ENCODE data around the gene TREML2.

TREML2 gene

DNA sequence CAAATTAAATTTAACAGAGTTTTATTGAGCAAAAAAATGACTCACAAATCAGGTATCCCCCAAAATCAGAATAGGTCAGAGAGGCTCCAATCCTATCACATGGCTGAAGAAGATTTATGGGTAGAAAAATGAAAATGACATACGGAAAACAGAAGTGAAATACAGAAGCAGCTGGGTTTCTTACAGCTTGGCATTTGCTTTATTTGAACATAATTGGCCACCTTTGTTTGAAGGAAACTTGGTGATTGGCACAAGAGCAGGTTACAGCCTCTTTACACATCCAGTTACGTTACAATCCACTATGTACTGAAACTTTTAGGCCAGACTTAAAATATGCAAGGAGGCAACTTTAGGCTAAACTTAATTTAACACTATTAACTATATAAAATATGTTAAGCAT lies 26.3 kb downstream of the TREML2 start:
- no peak for DNase-seq

DNA sequence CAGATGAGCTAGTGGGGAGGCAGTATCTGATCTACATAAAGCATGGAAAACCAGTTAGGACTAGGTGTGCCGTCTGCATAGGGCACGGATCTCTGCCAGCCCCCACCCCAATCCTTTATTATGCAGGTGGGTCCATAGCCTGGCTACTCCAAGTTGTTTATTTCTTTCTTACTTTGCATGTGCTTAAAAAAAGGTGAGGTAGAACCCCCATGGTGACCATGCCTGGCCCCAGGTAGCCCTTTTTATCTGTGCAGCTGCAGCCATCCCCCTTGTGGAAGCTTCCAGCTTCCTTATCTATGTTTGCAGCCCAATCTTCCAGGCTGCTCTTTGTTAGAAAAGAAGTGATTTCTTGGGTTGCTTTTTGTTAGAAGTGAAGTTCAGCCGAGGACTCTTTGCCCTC lies 29.0 kb downstream of the TREML2 start:
- DNase-seq, result no peak

DNA sequence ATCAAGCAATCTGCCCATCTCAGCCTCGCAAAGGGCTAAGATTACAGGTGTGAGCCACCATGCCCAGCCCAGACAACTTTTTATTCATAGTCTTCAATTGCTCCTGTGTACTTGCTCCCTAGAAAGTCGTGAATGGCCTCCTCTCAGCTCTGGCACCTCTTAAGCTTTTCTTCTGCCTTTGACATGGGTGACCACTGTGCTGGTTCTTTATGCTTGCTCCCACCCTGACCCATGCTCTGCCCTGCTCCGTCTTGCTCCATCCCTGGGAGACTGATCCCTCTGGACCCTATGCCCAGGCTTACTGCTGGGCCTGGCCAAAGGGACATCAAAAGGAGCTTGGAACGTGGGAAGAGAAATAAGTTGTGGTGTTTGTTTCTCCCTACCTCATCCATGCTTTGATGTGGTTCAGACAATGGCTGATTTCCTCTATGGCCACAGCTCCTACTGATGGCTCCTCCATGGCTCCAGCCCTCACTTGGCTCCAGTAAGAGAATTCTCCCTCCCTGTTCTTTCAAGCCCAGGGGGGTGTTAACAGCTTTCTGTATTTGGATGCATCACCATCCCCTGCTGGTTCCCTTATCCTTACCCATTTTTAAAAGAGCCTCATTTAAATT lies 30.3 kb downstream of the TREML2 start:
- DNase-seq, result no peak

DNA sequence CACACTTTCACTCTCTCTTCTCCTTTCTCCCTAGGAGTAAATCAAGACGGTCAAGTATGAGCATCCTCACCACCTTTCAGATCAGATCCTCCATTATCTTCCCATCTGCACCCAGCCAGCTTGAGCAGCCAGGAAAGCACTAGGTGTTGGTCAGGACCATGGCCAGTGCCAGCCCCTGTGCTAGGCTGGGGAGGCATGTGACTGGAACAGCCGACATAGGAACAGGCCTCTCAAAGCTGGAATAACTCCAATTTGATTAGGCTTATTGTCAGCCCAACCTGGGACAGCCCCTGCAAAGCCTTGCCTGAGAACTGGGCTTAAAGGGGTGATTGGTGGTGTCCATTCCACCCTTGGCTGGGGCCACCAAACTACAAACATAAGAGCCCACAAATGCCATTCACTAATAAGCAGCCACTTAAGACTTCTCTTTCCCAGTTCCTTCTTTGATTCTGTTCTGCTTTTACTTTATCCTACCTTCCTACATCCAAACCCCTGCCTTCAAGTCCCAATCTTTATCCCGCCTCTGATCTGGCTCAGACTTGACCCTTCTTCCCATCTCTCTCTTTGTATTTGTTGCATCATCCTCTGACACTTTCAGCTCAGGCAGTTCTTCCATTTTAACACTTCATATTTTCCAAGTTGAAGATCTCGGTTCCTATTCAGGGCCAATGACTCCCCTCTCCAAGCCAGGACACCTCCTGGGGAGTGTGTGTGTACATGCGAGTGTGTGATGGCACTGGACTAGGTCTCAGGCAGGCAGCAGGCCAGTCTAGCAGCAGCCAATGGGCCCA lies 33.6 kb downstream of the TREML2 start:
- DNase-seq, result no peak

DNA sequence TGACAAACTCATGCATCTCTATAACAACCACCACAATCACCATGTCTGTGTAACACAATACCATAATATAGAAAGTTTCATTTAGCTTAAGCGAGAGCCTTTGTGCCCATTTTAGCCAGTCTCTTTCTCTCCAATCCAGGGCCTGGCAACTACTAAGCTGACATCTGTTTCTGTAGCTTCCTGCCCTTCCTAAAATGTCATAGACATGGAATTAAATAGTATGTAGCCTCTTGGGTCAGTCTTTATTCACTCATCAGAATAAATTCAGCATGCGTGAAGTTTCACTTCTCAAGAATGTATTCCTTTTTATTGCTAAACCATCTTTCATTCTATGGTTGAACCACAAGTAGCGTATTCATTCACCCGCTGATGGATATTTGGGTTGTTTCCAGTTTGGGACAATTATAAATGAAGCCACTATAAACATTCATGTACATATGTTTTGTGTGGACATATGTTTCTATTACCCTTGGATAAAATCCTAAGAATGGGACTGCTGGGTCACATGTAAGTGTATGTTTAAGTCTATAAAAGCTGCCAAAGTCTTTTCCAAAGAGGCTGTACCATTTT lies 36.3 kb downstream of the TREML2 start:
- no peak for DNase-seq

DNA sequence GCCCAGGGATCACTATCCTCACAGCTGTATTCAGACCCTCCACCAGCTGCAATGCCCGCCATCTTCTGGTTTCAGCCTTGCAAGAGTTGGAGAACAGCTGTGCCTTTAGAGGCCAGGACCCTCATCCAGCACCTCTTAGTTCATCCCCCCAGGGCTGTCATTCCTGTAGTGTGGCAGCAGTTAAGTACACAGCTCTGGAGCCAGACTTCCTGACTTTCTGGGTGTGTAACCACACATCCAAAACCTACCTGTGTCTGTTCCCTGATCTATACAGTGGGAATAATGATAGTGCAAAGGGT lies 37.6 kb downstream of the TREML2 start:
- no peak for DNase-seq

DNA sequence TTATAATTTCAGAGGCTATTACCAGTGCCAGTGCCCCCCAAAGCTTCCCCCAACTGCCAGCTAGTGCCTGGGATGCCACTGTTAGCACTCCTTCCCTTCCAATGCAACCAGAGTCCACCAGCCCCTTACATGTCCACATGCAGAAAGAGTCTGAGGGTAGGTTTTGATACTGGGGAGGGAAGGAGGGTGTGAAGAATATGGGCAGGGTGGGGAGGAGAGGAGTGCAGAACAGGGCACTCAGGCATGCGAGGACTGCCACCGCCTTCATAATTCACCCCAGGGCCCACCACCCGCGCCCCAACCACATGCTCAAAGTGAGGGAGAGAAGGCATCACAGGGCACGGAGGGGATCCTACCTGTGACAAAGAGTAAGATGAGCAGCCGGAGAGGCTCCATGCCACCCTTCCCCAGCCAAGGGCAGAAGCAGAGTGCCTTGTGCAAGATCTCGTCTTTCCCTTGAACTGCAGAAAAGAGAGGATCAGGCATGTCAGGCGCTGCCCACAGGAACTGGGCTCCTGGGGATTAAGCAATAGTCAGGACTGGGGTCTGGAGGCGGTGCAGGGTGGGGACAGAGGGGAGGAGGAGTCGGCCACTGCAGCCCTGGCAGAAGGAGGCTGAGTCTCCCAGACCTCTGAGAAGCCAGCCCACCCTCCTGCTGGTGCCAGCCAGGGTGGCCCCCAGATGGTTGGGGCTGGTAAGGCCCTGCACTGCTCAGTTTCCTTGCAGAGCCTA lies 38.1 kb downstream of the TREML2 start, which contains the start of gene TREM2:
TSS of gene TREM2 (minus strand) at position 430 of the 732 bp plus-strand sequence. CDS start at position 396, 34 bp downstream.
- no peak for DNase-seq

DNA sequence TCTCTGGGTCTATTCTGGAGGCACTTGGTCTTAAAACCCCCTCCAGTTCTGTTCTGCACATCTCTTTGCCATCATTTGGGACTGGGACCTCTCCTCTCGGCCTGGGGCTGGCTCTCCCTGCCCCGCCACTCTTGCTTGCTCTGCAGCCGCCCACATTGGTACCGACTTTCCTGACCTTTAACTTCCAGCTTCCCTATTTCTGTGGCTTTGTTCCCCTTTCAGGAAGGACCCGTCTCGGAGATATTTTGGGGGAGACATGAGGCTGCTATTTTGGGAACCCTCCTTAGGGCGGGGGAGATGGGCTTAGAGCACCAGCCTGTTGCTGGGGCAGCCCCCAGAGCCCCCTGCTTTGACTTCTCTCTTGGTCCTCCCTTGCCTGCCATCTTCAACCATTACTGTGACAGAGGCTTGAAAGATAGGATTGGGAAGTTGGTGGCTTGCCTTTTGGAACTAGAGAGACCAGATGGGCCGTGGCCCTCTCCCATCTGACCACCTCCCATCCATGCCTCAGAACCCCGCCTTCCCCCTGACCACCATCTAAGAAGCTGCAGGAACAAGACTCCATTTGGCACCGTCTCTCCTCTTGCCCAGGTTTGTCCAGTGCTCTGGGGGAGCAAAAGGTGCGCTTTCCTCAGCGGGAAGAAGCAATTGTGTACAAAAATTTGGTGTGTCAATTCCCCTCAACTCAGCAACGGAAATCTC lies 38.9 kb downstream of the TREML2 start:
- no peak for DNase-seq

DNA sequence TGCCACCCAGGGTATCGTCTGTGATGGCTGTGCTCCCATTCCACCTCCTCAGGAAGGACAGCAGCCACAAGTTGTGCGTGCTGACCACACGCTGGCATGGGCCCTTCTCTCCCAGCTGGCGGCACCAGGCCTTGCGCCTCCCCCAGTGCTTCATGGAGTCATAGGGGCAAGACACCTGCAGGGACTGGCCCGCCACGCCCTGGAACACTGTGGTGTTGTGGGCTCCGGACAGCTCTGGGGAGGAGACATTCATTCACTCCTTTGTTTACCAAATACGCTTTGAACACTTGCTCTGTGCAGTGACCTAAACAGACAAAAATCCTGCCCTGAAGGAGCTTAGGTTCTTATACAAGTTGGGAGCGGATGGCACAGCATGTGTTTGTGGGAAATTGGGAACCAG lies 39.6 kb downstream of the TREML2 start:
- DNase-seq, result no peak

DNA sequence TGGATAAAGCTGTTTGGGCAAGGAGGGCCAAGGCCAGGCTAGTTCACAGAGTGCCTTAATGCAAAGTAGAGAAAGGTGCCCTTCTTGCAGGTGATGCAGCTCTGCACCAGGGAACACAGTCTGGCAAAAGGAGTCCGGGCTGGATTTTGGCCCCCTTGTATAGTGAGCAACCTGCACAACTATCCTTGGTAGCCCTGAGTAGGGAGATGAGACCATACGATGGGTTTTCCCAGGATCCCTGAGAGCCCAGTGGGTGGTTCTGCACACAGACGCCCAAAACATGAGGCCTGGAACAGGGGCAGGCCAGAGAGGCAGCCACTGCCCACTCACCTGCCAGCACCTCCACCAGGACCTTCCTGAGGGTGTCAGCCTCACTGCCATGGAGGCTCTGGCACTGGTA lies 40.0 kb downstream of the TREML2 start:
- DNase-seq, result no peak

DNA sequence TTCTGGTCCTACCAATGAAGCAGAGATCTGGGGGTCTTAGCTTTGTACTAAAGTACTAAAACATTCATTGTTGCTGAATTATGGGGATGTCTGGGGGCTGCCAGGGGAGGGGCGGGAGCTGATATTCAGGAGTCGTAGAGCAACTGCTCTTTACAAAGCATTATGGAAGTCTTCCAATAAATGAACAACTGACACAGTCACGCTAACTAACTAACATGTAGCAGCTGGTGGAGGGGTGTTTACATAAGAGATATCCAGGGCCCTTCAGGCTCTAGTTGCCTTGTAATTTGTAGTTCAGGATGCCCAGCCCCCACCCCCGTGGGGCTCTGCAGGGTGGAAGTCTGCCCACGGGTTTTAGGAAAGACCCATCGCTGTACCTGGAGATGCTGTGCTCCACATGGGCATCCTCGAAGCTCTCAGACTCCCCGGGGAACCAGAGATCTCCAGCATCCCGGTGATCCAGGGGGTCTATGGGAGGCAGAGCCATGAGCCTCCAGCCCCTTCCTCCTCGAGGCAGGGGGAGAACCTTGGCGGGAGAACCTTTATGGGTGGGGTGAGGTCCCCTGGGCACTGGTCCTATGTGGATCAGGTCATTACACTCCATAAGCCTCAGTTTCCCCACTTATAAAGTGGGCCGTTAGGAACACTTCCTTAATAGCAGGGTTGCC lies 41.4 kb downstream of the TREML2 start:
- peak; percentile 22 for DNase-seq

DNA sequence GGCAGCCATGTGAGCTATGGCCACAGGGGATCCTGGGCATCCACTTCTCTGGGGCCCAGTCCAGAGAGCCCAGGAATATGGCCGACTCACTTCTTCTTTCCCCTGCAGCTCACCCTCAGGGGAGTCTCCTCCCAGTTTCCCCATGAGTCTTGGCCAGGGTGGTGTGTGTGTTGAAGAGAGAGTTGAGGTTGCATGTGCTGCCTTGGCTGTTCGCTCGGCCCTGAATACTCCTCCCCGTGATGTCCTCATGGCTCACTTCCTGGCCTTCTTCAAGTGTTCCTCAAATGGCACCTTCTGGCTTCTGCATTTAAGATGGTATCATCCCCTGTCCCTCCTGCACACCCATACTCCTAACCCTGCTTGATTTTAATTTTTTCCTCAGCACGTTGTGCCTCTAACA lies 43.6 kb downstream of the TREML2 start:
- DNase-seq, result no peak

DNA sequence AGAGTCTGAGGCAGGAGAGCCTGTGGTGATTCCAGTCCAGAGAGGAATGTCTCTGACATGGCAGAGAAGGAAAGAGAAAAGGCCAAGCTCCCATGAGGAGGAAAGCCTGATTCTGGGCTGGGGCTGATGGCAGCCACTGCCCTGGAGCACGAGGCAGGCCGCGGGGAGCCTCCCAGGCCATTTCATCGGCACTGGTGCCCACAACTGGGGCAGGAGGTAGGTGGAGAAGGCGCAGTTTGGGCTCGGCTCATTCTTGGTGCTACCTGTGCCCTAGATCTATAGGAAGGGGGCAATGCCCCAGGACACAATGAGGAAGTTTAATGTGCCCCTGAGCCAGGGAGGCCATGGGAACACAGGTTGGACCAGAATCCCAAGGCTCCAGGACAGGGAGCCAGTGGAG lies 44.2 kb downstream of the TREML2 start:
- no peak for DNase-seq

DNA sequence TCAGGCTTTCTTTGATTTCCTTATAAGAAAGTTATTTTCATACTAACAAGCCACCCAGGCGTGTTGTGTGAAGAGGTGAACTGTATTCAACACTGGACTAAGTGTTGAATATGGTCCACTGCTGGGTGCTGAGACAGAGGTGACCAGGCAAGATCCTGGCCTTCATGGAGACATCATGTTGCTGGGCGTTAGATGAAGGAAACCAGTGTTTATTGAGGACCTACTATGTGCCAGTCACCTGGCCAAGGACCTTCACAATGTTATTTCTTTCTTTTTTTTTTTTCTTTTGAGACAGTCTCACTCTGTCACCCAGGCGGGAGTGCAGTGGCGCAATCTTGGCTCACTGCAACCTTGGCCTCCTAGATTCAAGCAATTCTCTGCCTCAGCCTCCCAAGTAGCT lies 44.9 kb downstream of the TREML2 start:
- DNase-seq, result no peak

DNA sequence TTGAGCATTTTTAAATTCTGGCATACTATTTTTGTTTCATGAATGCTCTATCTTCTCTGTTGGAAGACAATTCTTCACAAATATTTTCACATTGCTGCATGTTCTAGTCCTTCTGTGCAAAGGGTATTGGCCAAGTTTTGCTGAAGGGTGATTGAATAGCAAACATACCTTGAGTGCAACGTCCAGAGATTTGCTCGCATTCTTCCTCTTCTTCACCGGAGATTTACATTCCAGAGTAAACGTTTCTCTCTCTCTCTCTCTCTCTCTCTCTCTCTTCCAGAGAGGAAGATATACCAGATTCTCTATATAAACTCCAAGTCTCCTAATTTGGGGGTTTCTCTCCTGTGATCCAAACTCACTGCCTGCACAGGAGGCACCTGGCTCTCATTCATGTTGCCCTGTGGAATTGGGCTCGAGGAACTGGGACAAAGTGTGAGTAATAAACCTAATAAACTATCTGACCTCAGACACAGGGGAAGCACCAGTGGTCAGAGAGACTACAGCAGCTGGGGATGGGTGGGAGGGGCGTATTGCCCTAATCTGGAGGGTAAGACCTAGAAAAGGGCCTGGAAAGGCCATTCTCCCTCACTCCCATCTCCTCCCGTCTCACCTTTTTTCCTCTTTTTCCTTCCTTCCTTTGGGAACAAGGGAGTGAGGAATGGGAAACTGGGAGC lies 45.7 kb downstream of the TREML2 start:
- no peak for DNase-seq

DNA sequence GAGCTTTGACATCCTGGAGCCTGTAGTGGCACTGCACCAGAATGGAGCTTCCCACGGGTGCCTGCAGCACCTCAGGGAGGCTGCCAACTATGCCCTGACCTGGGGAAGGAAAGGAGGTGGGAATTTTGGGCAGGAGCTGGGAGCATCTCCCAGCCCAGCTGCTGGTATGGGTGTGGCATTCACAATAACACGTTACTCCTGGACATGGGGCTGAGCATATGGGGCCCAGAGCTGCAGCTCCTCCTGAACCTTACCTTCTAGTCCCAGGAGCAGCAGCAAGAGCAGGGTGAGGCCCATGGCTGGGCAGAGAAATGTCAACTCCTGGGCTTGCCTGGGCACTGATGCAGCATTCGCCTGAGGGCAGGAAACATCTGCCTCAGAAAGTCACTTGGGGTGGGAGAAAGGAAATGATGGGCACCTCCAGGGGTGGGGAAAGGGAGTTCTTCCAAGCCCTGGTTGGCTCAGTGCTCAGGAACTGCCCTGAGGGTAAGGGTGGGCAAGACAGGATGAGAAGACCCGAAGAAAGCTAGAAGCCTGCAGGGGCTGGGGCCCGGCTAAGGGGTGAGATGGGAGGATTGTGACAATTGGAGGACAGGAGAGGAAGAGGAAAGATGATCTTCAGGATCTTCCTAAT lies 46.8 kb downstream of the TREML2 start, which contains the start of gene TREML1:
TSS of gene TREML1 (minus strand) at position 356 of the 634 bp plus-strand sequence. CDS start at position 297, 59 bp downstream.
- DNase-seq, result no peak

DNA sequence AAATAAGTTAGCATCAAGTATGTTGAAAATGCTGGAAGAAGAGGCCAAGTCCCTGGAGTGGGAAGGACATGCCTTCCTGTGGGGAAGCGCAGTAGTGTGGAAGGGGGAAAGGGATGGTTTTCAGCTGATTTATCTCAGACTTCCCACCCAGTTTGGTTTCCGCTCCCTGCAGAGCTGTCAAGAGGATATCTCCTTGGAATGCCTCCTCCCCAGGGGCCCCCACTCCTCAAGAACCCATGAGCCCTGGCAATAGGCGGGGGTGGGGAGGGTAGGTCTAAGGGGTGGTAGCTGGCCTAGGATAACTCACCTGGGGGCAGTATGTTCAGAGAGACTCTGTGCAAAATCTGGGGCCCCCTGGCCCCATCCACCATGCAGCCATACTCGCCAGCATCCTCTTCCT lies 47.5 kb downstream of the TREML2 start:
- DNase-seq, result no peak

DNA sequence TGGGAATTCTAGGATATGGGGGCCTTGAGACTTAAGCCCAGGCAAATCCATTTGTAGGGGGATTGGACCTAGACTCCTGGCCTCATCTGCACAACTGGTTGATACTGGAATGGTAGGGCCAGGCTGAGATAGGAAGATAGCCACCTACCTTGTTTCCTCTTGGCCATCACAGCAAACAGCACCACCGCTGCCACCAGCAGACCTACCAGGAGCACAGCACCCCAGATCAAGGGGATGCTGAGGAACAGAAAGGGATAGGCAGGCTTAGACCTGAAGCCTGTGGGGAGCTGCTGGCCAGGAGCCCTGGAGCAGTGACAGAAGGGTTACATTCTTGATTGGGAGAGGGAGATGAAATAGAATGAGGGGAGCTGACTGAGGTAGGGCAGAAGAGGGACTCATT lies 50.3 kb downstream of the TREML2 start:
- DNase-seq, result no peak

DNA sequence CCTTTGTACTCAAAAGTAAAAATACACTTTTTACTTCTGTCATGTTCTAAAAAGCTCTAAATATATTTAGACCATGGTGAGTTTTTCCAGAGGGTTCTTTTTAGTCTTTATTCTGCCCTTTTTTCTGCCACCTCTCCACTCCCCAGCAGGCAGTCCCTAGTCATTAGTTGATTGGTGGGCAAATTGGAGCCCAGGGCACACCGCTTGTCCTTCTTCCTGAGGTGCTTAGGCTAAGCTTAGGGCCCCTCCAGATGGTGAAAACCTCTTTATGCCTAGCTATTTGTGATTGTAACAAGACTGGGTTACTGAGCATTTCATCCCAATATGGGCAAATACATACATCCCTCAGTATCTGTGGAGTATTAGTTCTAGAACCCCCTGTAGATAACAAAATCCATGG lies 53.0 kb downstream of the TREML2 start:
- no peak for DNase-seq
